NK-92 treated with Interleukin-12 subunit alpha and Interleukin-12 subunit beta, amount 100 ng/mL, for 24 hours (cell line): ENCODE results near the gene PRPF31.

Experiments used
- DNase-seq: peaks from one replicate; lab custom pipeline; 2025; lab: John Stamatoyannopoulos, UW

The PRPF31 gene

GRCh38 chr19:54108496-54108895 is 7.1 kb upstream of the PRPF31 start:
- no peak for DNase-seq

- DNase-seq = no peak
Observed at GRCh38 chr19:54109651-54110050, 5.9 kb upstream of the PRPF31 start.

- DNase-seq = no peak
Observed at GRCh38 chr19:54114340-54115108, 1.0 kb upstream of the PRPF31 start.

- no peak for DNase-seq
Observed at GRCh38 chr19:54121259-54121658, 5.7 kb downstream of the PRPF31 start.

- DNase-seq = no peak
Observed at GRCh38 chr19:54123682-54124081, 8.1 kb downstream of the PRPF31 start.

- DNase-seq = no peak
Observed at GRCh38 chr19:54124393-54124792, 8.8 kb downstream of the PRPF31 start.

- DNase-seq = no peak
Observed at GRCh38 chr19:54125713-54126112, 10.2 kb downstream of the PRPF31 start.

GRCh38 chr19:54127688-54128440 is 12.3 kb downstream of the PRPF31 start:
- DNase-seq = no peak

- no peak for DNase-seq
Observed at GRCh38 chr19:54128441-54128725, 12.8 kb downstream of the PRPF31 start.

GRCh38 chr19:54128796-54129616 is 13.5 kb downstream of the PRPF31 start:
- no peak for DNase-seq

GRCh38 chr19:54129617-54129996 is 14.1 kb downstream of the PRPF31 start:
- DNase-seq = no peak

GRCh38 chr19:54133312-54133956 is 17.9 kb downstream of the PRPF31 start:
- DNase-seq = no peak

GRCh38 chr19:54133957-54134590 is 18.5 kb downstream of the PRPF31 start:
- DNase-seq = no peak

- DNase-seq = no peak
Observed at GRCh38 chr19:54136086-54136863, 20.7 kb downstream of the PRPF31 start.

GRCh38 chr19:54136864-54137698 is 21.5 kb downstream of the PRPF31 start:
- DNase-seq = peak; percentile 100

- DNase-seq = no peak
Observed at GRCh38 chr19:54137699-54138488, 22.3 kb downstream of the PRPF31 start, which contains the start of gene CNOT3. Gene CNOT3, plus strand, starts transcription at chr19:54137762. Its CDS starts 5,217 bp downstream, at chr19:54142979.

GRCh38 chr19:54138489-54139256 is 23.1 kb downstream of the PRPF31 start:
- no peak for DNase-seq

GRCh38 chr19:54141356-54141755 is 25.8 kb downstream of the PRPF31 start:
- DNase-seq = no peak
